Left ventricle myocardium inferior (tissue), 1 donor: ENCODE data around the gene EFNA5. TPM values are rescaled to one million over a fixed set of nuclear protein-coding genes. Genes with fewer than 3 reads are reported as not detected.
"Not testable (repeated sequence)": the region's sequence is repeated elsewhere in the genome, so short reads cannot be mapped to it uniquely, and the experiment has no call there.

ENCODE experiments used
- DNase-seq: peaks from one replicate; pipeline ENCODE4 v3.0.0-alpha.2; 2020
- H3K27ac ChIP-seq: fragments of 200-600 bp; replicated peaks from 2 replicates; pipeline ENCODE4 v1.8.0; 2021
- H3K27me3 ChIP-seq: fragments of 200-600 bp; 2 replicates; pipeline ENCODE4 v1.8.0; 2021; ENCODE audit warnings: low read depth
- H3K36me3 ChIP-seq: fragments of 200-600 bp; 2 replicates; pipeline ENCODE4 v1.8.0; 2021
- H3K4me1 ChIP-seq: fragments of 200-600 bp; 2 replicates; pipeline ENCODE4 v1.8.0; 2021
- H3K4me3 ChIP-seq: fragments of 200-600 bp; 2 replicates; pipeline ENCODE4 v1.8.0; 2021; ENCODE audit warnings: mild to moderate bottlenecking, moderate library complexity
- H3K9me3 ChIP-seq: fragments of 200-600 bp; replicated peaks from 2 replicates; pipeline ENCODE4 v1.8.0; 2021
- CTCF ChIP-seq: fragments of 200-600 bp; IDR thresholded peaks from 2 replicates; pipeline ENCODE4 v1.8.0; 2021; ENCODE audit warnings: antibody characterized with exemption, mild to moderate bottlenecking, borderline replicate concordance
- intact Hi-C: fragments of 100-400 bp; cut with micrococcal nuclease; formaldehyde crosslinking; loops from one replicate; pipeline ENCODE4 v1.11.0; 2022
- total RNA-seq: library from RNA; stranded (reverse); fragmentation: NEBNext Ultra II Directional; extraction: Animal tissue kit (Norgen Biotek cat#: 25700); gene quantifications from one replicate; pipeline ENCODE4 v1.2.1, GENCODE V29; 2021
- donor health status: DM: no; HTN: yes; CAD: no; lungs with severe emphysema.

EFNA5 gene
- total RNA-seq, 1 donor from 2014 or later = 28.2 TPM

- Histone ChIP-seq H3K27me3 (no peaks in the 10 kb centered on the region), H3K36me3 (no peaks in the 10 kb centered on the region), H3K9me3 (no peaks in the 10 kb centered on the region), H3K4me3 (no peak overlapping the region), H3K27ac (no peak overlapping the region), H3K4me1 (no peaks in the 10 kb centered on the region)
- intact Hi-C loops = no loop called here
- TF ChIP-seq CTCF = no peak
- no peak for DNase-seq
Observed at GRCh38 chr5:107359033-107359915, 311.5 kb downstream of the EFNA5 start.

- Histone ChIP-seq H3K4me3 (no peak overlapping the region), H3K36me3 (no peaks in the 10 kb centered on the region), H3K27ac (no peak overlapping the region), H3K4me1 (no peaks in the 10 kb centered on the region), H3K9me3 (no peaks in the 10 kb centered on the region), H3K27me3 (no peaks in the 10 kb centered on the region)
- DNase-seq = no peak
- intact Hi-C loops = no loop called here
- no peak for TF ChIP-seq CTCF
Observed at GRCh38 chr5:107356891-107357290, 313.8 kb downstream of the EFNA5 start.

GRCh38 chr5:107352576-107352975 is 318.2 kb downstream of the EFNA5 start:
- no peak for TF ChIP-seq CTCF
- Histone ChIP-seq H3K4me3 (no peak overlapping the region), H3K9me3 (peaks cover 16% of the 10 kb centered on the region), H3K27ac (no peak overlapping the region), H3K36me3 (no peaks in the 10 kb centered on the region), H3K4me1 (no peaks in the 10 kb centered on the region), H3K27me3 (no peaks in the 10 kb centered on the region)
- DNase-seq = no peak
- intact Hi-C loops = no loop called here

- peaks cover 53% of the 10 kb centered on the region for H3K9me3 ChIP-seq
- H3K36me3 ChIP-seq, H3K27me3 ChIP-seq, H3K4me3 ChIP-seq, H3K4me1 ChIP-seq, intact Hi-C loops, H3K27ac ChIP-seq, DNase-seq: not testable (repeated sequence)
Observed at GRCh38 chr5:107346580-107346979, 324.2 kb downstream of the EFNA5 start.

- no peak for DNase-seq
- peaks cover 36% of the 10 kb centered on the region for H3K9me3 ChIP-seq
- no peak overlapping the region for H3K27ac ChIP-seq
- TF ChIP-seq CTCF = no peak
- no peaks in the 10 kb centered on the region for H3K4me1 ChIP-seq
- no peak overlapping the region for H3K4me3 ChIP-seq
- no peaks in the 10 kb centered on the region for H3K36me3 ChIP-seq
- H3K27me3 ChIP-seq = no peaks in the 10 kb centered on the region
- intact Hi-C loops = no loop called here
Observed at GRCh38 chr5:107342371-107342770, 328.4 kb downstream of the EFNA5 start.

- Histone ChIP-seq H3K27me3 (no peaks in the 10 kb centered on the region), H3K9me3 (peaks cover 27% of the 10 kb centered on the region), H3K36me3 (no peaks in the 10 kb centered on the region), H3K4me3 (no peak overlapping the region), H3K27ac (no peak overlapping the region), H3K4me1 (no peaks in the 10 kb centered on the region)
- TF ChIP-seq CTCF = no peak
- no peak for DNase-seq
- intact Hi-C loops = no loop called here
Observed at GRCh38 chr5:107341376-107342084, 329.2 kb downstream of the EFNA5 start.
